ENCODE data around the gene XRCC6. TPM values are rescaled to one million over a fixed set of nuclear protein-coding genes. Genes with fewer than 3 reads are reported as not detected.

Gene XRCC6
- total RNA-seq, 1 experiment from 2014 or later = 474 TPM

DNA sequence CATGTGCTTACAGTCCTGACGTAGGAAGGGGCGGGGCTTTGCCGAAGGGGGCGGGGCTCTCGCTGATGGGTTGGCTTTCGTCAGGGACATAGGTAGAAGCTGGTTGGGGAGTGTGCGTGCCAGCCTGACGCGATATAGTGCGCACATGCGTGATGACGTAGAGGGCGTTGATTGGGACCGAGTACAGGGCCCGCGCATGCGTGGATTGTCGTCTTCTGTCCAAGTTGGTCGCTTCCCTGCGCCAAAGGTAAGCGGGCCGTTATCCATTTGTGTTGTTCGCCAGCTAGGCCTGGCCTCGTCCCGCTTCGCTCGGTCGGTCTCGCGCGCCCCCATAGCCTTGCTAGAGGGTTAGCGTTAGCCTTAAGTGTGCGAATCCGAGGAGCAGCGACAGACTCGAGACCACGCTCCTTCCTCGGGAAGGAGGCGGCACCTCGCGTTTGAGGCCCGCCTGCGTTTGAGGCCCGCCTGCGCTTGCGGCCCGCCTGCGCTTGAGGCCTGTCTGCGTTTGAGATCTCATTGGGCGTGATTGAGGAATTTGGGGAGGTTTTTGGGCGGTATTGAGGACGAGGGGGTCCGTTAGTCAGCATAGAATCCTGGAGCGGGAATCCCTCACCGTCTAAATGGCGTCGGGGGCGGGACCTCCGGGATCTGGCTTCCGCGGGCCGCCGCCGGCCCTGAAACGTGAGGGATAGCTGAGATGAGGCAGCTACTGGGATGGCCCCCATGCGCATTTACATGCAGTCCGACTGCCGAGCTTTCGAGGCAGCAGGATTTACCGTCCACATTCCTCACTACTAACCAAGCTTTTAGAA, at the start of gene XRCC6 (continued):
- peak; percentile 13; the same call in 1 of the 2 replicates for TF ChIP-seq USF2 (CRISPR knock-in tag; IDR thresholded peaks at IDR 0.05)
- peak; percentile 81; the same call in 1 of the 2 replicates for TF ChIP-seq TCF7 (CRISPR knock-in tag; IDR thresholded peaks at IDR 0.05; ENCODE audit: low read depth)
- TF ChIP-seq FOXP4 (CRISPR knock-in tag; IDR thresholded peaks at IDR 0.05) = peak; percentile 82
- TF ChIP-seq, protein P1, sequence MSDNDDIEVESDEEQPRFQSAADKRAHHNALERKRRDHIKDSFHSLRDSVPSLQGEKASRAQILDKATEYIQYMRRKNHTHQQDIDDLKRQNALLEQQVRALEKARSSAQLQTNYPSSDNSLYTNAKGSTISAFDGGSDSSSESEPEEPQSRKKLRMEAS (CRISPR knock-in tag; IDR thresholded peaks at IDR 0.05) = peak; percentile 89
- 0 out of 2 replicates have a peak, but pooled peaks have one; percentile 53 for TF ChIP-seq TEAD4 (CRISPR knock-in tag; IDR thresholded peaks at IDR 0.05)
- TF ChIP-seq ETV6 (CRISPR knock-in tag; IDR thresholded peaks at IDR 0.05) = peak; percentile 69; the same call in 1 of the 2 replicates
- peak; percentile 4; the same call in 1 of the 2 replicates for TF ChIP-seq GABPB1 (CRISPR knock-in tag; IDR thresholded peaks at IDR 0.05)
- TF ChIP-seq ARID4B (CRISPR knock-in tag; IDR thresholded peaks at IDR 0.05; ENCODE audit: borderline replicate concordance) = peak; percentile 85
- TF ChIP-seq SMAD4 (CRISPR knock-in tag; IDR thresholded peaks at IDR 0.05) = peak; percentile 74; the same call in 1 of the 2 replicates
- TF ChIP-seq CREM (CRISPR knock-in tag; IDR thresholded peaks at IDR 0.05) = peak; percentile 91
- TF ChIP-seq E2F4 (CRISPR knock-in tag; IDR thresholded peaks at IDR 0.05; ENCODE audit: borderline replicate concordance, low read depth) = 0 out of 2 replicates have a peak, but pooled peaks have one; percentile 29

DNA sequence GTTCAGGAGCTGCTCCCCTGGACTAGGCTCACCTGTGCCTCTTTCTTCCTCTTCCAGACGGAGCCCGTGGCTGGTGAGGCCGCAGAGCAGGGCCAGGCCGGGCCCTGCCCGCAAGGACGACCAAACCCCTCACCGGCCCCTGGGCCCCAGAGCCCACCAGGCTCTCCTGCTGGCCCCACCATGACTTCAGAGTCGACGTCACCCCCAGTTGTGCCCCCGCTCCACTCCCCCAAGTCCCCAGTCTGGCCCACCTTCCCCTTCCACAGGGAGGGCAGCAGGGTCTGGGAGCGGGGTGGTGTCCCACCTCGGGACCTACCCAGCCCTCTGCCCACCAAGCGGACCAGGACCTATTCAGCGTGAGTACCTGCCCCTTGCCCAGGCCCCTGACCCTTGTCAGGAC, 49.3 kb upstream of the XRCC6 start:
- POLR2A ChIA-PET = no interaction called here
- peaks cover 5% of the 10 kb centered on the region; the same call in 1 of the 2 replicates for H3K27me3 Mint-ChIP-seq (ENCODE audit: low read depth)
- H3K4me3 Mint-ChIP-seq = no peak overlapping the region
- H3K36me3 Mint-ChIP-seq = no peaks in the 10 kb centered on the region
- no peak overlapping the region for H3K27ac Mint-ChIP-seq
- ATAC-seq = no peak
- no peak for DNase-seq (ENCODE audit: low spot score)
- no peaks in the 10 kb centered on the region for H3K4me1 Mint-ChIP-seq
- CTCF ChIA-PET = no interaction called here
- H3K9me3 Mint-ChIP-seq = no peaks in the 10 kb centered on the region
- TF ChIP-seq, protein P2, sequence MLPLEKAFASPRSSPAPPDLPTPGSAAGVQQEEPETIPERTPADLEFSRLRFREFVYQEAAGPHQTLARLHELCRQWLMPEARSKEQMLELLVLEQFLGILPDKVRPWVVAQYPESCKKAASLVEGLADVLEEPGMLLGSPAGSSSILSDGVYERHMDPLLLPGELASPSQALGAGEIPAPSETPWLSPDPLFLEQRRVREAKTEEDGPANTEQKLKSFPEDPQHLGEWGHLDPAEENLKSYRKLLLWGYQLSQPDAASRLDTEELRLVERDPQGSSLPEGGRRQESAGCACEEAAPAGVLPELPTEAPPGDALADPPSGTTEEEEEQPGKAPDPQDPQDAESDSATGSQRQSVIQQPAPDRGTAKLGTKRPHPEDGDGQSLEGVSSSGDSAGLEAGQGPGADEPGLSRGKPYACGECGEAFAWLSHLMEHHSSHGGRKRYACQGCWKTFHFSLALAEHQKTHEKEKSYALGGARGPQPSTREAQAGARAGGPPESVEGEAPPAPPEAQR (CRISPR knock-in tag; IDR thresholded peaks at IDR 0.05) = no peak
- TF ChIP-seq, protein P3, sequence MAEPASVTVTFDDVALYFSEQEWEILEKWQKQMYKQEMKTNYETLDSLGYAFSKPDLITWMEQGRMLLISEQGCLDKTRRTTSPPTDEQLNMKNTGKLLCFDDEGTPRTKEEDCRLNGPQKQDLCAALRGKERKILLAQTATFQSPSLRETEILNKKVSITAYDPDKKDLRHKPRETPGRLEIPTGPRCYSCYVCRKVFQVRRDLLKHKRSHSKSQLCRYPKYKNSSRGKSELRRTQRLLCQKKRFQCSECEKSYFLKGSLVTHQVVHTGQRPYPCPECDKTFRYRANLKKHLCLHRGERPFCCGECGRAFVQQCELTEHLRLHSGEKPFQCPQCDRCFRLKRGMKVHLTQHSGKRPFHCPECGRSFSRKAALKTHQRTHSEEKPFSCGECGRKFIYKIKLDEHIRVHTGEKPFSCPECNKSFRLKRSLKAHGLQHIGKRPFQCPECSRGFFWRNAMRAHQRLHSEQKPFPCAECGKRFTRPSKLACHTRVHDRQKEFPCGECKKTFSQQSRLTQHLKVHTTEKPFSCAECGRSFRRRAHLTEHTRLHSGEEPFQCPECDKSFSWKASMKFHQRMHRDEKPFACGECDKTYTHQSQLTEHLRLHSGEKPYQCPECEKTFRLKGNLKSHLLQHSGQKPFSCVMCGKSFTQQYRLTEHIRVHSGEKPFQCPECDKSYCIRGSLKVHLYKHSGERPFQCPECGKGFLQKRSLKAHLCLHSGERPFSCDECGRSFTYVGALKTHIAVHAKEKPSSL (CRISPR knock-in tag; conservative IDR thresholded peaks at IDR 0.05) = no peak
- no peak for TF ChIP-seq ATF3 (CRISPR knock-in tag; conservative IDR thresholded peaks at IDR 0.05)
- no peak for TF ChIP-seq AR (CRISPR knock-in tag; IDR thresholded peaks at IDR 0.05)
- no peak for TF ChIP-seq ATF1 (CRISPR knock-in tag; IDR thresholded peaks at IDR 0.05)
- no peak for TF ChIP-seq ZNF416 (CRISPR knock-in tag; IDR thresholded peaks at IDR 0.05)
